ENCODE results near the gene EML1.

Gene EML1

DNA sequence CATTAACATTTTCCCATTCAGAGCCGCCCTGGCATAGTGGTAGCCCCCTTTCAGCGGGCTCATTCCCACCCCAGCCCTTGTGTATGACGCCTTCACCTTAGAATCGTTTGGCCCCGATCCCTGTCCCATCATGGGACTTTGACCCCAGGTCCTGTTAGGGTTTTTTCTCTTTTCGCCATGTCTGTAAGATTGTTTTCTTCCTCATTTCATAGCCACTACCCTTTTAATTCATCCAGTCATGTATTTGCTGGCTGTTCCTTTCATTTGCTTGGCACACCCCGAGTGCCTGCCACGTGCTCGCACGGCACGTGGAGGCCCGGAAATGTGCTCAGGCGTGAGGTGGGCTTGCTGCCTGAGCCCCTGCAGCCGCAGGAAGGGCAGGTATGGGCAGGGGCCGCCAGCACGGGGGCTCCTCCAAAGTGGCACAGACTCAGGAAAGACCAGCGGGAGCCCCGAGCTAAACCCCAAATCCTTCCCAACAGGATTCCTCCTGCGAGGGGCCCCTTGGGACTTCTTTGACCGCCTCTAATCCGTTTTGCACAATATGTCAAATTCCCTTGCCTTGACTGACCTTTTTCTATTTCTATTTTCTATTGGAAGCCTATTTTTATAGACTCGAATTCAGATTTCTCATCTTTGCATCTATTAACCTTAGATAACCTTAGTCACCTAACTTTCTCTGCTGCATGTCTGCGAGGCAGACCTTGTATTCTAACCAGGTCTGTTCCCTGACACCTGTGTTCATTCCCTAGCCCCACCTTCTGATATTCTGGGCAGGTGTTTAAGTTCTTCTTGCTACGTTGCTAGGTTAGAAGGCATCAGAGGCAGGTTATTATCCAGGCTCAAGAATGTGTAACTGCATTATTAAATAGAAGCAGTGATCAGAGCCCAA lies 114.8 kb downstream of the EML1 start:
- no peak for DNase-seq

DNA sequence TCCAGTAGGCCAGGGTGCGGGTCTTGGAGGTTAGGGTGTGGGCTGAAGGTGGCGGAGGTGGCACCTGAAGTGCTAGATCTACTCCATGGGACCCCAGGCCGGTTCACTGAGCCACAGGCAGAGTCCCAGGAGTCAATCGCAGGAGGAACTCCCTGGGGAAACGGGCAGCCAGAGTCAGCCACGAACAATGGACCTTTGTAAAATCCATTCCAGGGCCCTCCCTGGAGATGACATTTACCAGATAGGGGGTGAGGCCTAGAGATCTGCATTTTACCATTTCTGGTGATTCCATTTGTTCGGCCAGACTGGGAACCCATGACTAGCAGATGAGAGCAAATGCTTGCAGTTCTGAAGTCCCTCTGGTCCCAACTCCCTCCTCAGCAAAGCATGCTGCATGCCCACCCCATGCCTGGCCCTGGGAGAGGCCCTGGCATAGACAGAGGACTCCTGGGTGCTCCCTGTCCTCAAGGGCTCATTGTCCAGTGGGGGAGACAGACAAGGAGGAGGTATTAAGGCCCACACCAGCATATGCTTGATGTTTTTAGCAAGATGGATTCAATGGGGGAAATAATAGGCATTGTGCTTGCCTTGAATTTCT lies 115.5 kb downstream of the EML1 start:
- DNase-seq, result no peak

- peak; percentile 31 for DNase-seq
These were observed 116.4 kb downstream of the EML1 start for GRCh38 chr14:99909513-99910064.

DNA sequence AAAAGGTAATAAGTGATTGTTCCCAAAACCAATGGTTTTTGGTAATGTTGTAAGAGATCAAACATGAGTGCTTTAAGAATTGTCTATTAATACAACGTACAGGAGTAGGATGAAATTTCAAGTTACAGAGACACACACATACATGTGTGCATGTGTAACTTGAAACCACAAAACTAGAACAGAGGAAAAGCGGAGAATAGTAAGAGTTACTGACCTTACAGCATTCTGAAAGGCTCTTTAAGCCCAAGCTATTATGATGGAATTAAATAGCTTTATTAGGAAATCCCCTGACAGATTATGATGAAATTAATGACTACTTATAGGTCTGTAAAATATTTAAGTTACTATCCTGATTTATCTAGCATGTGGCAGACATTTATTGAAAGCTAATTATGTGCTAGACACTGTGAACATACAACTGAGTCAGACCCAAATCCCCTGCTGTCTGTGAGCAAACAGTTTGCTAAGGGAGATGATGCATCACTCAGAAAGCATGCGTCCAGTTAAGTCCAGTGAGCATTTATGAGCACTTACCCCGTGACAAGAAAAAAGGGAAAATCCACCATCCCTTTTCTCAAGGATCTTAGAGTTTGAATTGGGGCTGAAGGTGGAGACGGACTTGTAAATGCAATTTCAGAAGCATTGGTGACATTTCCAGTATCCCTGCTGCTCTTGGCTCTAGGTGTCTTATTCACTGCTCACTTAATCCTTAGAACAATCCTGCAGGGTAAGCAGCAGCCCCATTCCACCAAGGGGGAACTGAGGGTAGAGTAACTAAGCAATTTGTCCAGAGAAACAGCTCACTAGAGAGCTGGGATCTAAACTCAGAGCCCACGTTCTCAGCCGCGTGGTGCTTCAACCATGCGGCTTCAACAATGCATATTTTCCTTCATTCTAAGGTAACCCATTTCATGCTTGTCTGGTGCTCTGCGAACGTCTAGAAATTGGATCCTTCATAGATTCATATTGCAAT lies 117.4 kb downstream of the EML1 start:
- peak; percentile 91 for DNase-seq

- no peak for DNase-seq
These were observed 122.3 kb downstream of the EML1 start for GRCh38 chr14:99915305-99916090.

DNA sequence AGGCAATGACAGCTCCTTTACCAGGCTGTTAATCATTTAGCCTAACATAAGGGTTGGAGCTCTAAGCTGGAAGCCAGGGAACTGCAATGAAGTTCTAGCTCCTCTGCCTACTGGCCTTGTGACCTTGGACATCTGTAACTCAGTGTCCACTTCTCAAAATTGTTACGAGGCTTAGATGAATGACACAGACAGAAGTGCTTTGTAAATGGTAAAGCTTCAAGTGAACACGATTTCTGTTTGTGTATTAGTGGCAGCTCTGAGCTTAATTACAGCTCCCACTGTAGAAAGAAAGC lies 122.8 kb downstream of the EML1 start:
- DNase-seq, result no peak

DNA sequence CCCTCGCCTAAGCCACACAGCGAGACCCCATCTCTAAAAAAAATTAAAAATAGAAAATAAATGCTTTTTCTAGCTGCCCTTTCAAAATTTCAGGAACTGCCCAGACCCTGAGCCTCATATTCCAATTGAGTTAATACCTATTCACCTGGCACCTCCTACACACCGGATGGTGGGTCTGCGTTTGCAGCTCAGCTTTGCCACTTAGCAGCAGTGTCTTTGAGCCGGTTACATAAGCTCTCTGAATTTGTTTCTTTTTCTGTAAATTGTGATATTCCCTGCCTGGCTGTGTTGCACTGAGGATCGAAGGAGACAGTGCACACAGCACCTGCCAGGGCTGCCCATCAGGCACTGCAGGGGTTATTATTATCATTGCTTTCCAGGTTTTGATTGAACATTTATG lies 125.6 kb downstream of the EML1 start:
- no peak for DNase-seq

DNA sequence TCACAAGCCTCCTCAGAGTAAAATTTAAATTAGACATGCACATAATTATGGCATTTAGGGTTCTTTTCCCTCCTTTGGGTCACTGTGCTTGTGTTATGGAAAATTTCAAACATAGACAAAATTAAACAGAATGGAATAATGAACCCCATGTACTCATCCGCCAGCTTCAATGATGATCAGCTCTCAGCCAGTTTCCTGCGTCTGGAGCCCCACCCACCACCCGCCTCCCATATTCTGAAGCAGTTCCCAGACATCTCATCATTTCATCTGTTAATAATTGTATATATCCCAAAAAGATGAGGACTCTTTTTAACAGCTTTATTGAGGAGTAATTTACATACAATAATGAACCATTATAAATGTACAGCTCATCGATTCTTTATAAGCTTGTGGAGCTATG lies 128.2 kb downstream of the EML1 start:
- DNase-seq, result no peak

- DNase-seq, result no peak
These were observed 131.2 kb downstream of the EML1 start for GRCh38 chr14:99924379-99924778.

DNA sequence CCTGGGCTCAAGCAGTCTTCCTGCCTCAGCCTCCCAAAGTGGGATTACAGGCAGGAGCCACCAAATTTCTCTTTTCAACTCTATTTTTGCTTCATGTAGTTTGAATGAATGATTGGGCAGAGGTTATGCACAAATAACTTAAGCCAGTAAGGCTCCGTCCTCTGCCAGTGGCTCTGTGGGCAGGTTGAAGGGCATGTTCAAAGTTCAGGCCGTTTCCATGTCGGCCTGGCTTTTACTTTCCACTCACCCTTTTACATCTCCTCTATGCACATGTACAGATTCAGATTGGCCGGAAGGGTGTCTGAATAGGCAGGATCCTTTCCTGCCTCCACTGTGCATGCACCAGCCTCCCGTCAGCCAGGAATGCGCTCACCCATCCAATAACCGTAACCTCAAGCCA lies 132.3 kb downstream of the EML1 start:
- no peak for DNase-seq

- DNase-seq, result no peak
These were observed 135.8 kb downstream of the EML1 start for GRCh38 chr14:99928963-99929362.

DNA sequence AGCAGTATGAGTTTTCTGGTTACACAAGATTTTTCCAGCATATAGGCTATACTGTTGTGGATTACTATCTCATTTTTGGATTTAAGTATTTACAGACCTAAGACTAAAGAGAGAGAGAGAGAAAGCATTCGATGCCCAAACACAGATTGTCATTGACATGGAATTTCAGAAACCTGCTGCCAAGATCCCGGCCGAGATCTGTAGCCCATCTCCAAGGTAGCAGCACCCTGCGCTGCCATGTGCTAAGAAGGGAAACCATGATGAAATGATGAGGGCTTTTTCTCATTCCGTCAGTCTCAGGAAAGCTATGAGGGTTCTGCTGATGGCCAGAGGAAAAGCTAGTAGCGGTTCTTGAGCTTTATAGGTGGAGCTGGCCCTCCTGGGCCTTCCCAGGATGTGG lies 136.4 kb downstream of the EML1 start:
- no peak for DNase-seq

DNA sequence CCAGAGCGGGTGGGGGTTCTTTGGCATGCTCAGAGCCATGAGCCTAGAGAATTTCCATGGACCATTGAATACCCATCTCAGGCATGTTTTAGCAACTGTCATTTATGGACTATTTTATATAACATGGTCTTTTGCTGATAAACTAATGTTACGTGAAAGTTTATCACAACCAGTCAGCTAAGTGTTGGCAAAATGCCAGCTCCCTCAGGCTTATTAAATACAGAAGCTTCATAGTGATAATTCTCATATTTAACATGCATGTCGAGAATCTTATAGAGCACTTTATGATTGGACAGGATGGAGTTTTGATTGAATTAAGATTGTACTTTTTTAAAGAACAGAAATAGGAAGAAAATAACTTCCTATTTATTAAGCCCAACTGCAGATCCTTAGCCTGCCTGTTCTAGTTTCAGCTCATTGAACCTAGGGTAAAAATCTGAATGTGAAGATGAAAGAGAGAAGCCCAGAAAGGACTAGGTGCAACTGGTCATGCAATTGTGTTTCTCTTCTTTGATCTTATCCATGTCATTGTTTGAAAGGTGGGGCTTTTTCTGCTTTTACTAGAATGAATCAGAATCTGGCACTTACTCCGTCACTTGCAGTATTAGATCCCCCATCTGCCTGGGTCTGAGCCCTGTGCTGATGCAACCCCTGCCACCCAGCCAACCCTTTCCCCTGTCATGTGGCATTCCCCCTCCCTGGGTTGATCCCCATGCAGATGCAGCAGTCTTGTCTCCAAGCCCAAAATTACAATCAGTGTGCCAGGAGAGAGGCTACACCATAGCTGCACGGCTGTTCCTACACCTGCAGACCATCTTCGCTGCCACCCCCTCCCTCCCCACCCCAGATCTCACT lies 137.4 kb downstream of the EML1 start:
- DNase-seq, result no peak

DNA sequence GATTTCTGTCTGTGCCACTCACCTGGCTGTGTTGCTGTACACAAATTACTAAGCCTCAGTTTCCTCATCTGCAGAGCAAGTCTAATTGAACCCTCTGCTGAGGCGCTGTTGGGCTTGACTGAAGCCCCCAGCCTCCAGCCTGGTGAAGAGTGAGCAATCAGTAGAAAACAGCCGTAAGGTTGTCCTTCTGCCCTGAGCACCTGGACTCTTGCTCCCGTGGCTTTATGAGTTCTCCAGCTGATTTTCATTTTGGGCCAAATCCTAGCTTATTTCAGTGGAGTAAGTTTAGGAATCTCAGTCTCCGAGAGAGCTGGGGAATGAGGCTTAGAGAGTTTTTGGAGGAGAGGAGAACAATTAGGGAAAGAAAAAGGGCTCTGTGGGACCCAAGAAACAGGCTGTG lies 138.1 kb downstream of the EML1 start:
- DNase-seq, result no peak

- DNase-seq, result peak; percentile 28
These were observed 142.8 kb downstream of the EML1 start for GRCh38 chr14:99936056-99936455.

GRCh38 chr14:99936738-99937474 lies 143.7 kb downstream of the EML1 start:
- no peak for DNase-seq

GRCh38 chr14:99937475-99938244 lies 144.4 kb downstream of the EML1 start:
- no peak for DNase-seq

GRCh38 chr14:99938376-99938775 lies 145.2 kb downstream of the EML1 start:
- DNase-seq, result no peak

DNA sequence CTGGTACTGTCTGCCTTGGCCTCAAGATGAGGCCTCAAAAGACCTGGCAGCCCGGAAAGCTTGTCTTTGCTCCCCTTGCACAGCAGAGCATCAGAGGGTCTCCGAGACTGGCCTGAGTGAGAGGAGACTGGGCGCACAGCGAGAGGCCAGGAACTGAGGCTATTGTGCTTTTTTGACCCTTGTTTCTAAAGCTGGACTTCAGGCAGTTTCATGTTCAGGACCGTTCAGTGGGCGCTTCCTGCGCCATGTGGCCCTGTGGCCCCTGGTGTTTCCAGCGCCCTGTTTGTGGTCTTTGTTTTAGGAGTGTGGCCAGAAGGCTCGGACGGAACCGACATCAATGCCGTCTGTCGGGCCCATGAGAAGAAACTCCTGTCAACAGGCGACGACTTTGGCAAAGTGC lies 145.7 kb downstream of the EML1 start:
- DNase-seq, result no peak

- no peak for DNase-seq
These were observed 146.2 kb downstream of the EML1 start for GRCh38 chr14:99939421-99939820.

Data from fibroblast of skin of scalp (primary cell).